ENCODE data around the gene ZNF669. TPM values are rescaled to one million over a fixed set of nuclear protein-coding genes. Genes with fewer than 3 reads are reported as not detected.

ZNF669 gene
- total RNA-seq = 4.9 and 14.8 TPM in 2 replicates

DNA sequence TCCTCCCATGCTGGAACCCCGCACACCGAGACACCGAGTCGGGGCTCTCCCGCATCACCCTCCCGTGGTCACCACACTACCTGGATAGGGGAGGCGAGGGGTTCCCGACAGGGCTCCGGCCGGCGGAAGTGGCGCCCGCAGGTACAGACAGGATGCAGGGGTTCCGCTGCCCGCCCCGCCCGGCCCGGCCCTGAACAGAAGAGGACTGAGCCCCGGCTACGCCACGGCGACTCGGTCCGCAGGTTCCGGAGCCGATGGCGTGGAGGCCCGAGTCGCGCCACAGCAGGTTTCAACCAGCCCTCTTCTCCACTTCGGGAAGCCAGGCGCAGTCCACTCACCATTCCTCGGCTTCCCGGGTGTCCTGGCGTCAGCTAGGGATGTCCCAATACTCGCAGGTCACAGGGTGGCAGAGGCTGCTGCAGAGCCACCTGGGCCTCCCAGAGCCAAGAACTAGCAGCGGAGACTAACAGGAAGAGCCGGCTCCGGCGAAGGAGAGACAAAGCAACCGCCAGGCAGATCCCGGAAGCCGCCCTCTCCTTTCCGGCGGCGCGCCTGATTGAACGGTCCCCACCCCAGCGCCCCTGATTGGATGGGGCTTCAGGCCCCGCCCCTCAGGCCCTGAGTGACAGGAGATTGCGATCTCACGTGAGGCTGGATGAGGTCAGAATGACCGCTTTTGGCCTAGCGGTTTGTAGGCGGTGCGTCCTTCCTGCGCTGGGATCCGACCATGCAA, at the start of gene ZNF669:
ZNF669 (minus strand) TSS at position 498 of the 733 bp plus-strand sequence; CDS start at position 341, 157 bp downstream.

DNA sequence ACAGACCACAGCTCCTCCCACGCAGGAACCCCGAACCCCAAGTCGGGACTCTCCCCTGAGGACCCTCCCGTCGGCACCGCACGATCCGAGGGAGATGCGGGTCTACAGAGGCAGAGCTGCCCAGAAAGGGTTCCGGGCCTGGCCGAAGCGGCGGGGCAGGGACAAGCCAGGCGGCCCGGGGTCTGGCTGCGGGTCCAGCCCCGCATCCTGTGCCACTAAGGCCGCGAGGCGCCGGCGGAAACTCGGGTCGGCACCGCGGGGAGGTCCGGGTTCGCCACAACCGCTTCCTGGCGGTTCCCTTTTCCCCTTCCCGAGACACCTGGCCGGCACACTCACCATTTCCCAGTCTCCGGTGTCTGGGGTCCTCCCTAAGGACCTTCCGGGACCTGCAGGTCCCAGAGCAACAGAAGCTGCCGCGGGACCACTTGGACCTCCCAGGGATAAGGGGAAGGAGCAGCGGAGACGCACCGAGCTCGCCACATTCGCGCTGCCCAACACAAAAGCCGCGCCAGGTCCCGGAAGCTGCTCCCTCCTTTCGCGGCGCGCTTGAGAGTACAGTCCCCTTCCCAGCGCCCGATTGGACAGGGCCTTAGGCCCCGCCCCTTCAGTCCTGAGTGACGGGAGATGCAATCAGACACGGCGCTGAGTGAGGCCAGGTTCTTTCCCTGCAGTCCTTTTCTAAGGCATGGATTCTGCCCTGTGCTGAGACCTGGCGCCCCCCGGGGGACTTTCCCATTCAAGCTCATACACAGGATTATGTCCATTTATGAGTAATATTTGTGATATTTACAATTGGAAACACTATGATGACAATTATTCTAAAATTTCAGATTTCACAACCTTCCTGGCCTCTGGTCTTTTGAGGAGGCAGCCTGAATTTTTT, 25.7 kb downstream of the ZNF669 start, which contains the start of gene ZNF670:
ZNF670 (minus strand) TSS at position 554 of the 883 bp plus-strand sequence; CDS start at position 339, 215 bp downstream.

Other genes with a start within 250 kb of the ZNF669 start
- 16.7 and 18.1 TPM in 2 replicates for gene AHCTF1, start 172.4 kb downstream of the ZNF669 start, total RNA-seq
- 2.0 and 2.5 TPM in 2 replicates for gene ZNF695, start 96.3 kb downstream of the ZNF669 start, total RNA-seq
- gene ZNF670, start 25.5 kb downstream of the ZNF669 start, total RNA-seq = 0.96 and 2.6 TPM in 2 replicates
- 11.4 and 18.7 TPM in 2 replicates for gene ZNF124, start 67.7 kb upstream of the ZNF669 start, total RNA-seq
- not detected in 2 replicates for gene VN1R5, start 151.7 kb upstream of the ZNF669 start, total RNA-seq
- gene ZNF496, start 227.5 kb upstream of the ZNF669 start, total RNA-seq = 29.5 and 51.2 TPM in 2 replicates

Measured in epithelial cell of alveolus of lung (primary cell).